CD8-positive, alpha-beta memory T cell (primary cell): ENCODE results near the gene SPATS2L. TPM values are rescaled to one million over a fixed set of nuclear protein-coding genes. Genes with fewer than 3 reads are reported as not detected.

Experiments
- CTCF ChIA-PET: fragments of 350-600 bp; sonication (Branson Sonifier 250); formaldehyde crosslinking; loops from one replicate; lab custom pipeline; 2021; ENCODE audit warnings: antibody characterized with exemption; lab: Charles Lee
- POLR2A ChIA-PET: fragments of 350-600 bp; sonication (Branson Sonifier 250); formaldehyde crosslinking; loops from one replicate; lab custom pipeline; 2021; ENCODE audit warnings: antibody characterized with exemption; lab: Charles Lee
- DNase-seq, 5 donors: peaks; one replicate each; pipeline versions ENCODE4 v3.0.0 to v3.0.0-alpha.2; 2020 to 2022; ENCODE audit warnings: mixed read lengths in 1 of 5
- H3K27ac ChIP-seq: one replicate; pipeline ENCODE4 v1.7.0; 2013; ENCODE audit warnings: low read depth, mild to moderate bottlenecking, low read length, moderate library complexity
- H3K27me3 ChIP-seq: 2 replicates; pipeline ENCODE4 v1.7.0; 2013; ENCODE audit warnings: low read length, mild to moderate bottlenecking; ENCODE audit not compliant: insufficient read depth, poor library complexity, severe bottlenecking
- H3K36me3 ChIP-seq: 2 replicates; pipeline ENCODE4 v1.7.0; 2013; ENCODE audit warnings: mild to moderate bottlenecking, low read length, moderate library complexity; ENCODE audit not compliant: insufficient read depth
- H3K4me1 ChIP-seq: 2 replicates; pipeline ENCODE4 v1.7.0; 2013; ENCODE audit warnings: mild to moderate bottlenecking, low read length, moderate library complexity; ENCODE audit not compliant: insufficient read depth
- H3K4me3 ChIP-seq: 2 replicates; pipeline ENCODE4 v1.7.0; 2013; ENCODE audit warnings: mild to moderate bottlenecking, low read length
- H3K9me3 ChIP-seq: 2 replicates; pipeline ENCODE4 v1.7.0; 2013; ENCODE audit warnings: mild to moderate bottlenecking, low read length
- H3K27ac Mint-ChIP-seq, 8 donors: one replicate each; pipeline ENCODE4 v1.8.0; 2020 to 2021; ENCODE audit warnings: mixed read lengths in 8 of 8, mild to moderate bottlenecking in 6 of 8, inconsistent platforms in 3 of 8, moderate library complexity in 3 of 8
- H3K27me3 Mint-ChIP-seq, 2 donors: one replicate each; pipeline ENCODE4 v1.8.0; 2020 to 2021; ENCODE audit warnings: mixed read lengths in 2 of 2, mild to moderate bottlenecking in 1 of 2, moderate library complexity in 1 of 2
- H3K36me3 Mint-ChIP-seq, 3 donors: one replicate each; pipeline ENCODE4 v1.8.0; 2020 to 2021; ENCODE audit warnings: mixed read lengths in 3 of 3, inconsistent platforms in 1 of 3, mild to moderate bottlenecking in 1 of 3
- H3K4me1 Mint-ChIP-seq, 3 donors: one replicate each; pipeline ENCODE4 v1.8.0; 2020 to 2021; ENCODE audit warnings: mixed read lengths in 3 of 3, inconsistent platforms in 1 of 3, mild to moderate bottlenecking in 1 of 3
- H3K4me3 Mint-ChIP-seq, 7 donors: one replicate each; pipeline ENCODE4 v1.8.0; 2020 to 2021; ENCODE audit warnings: mixed read lengths in 7 of 7, mild to moderate bottlenecking in 6 of 7, moderate library complexity in 4 of 7, inconsistent platforms in 2 of 7
- H3K9me3 Mint-ChIP-seq, 5 donors: one replicate each; pipeline ENCODE4 v1.8.0; 2020 to 2022; ENCODE audit warnings: mixed read lengths in 5 of 5, mild to moderate bottlenecking in 3 of 5, moderate library complexity in 2 of 5, inconsistent platforms in 1 of 5
- polyA plus RNA-seq: library from polyadenylated mRNA; unstranded; fragments of 300-500 nt; fragmentation: Illumina TruSeq; gene quantifications from one replicate; pipeline ENCODE4 v1.2.3, GENCODE V29; 2021
- total RNA-seq, 2 experiments: library from RNA; stranded (reverse); gene quantifications; one replicate each; pipeline ENCODE4 v1.2.3, GENCODE V29; 2021

Gene SPATS2L
- total and polyA plus RNA-seq, 3 experiments from 2014 or later = 11.3 to 22.2 (median 21.8) TPM

DNA sequence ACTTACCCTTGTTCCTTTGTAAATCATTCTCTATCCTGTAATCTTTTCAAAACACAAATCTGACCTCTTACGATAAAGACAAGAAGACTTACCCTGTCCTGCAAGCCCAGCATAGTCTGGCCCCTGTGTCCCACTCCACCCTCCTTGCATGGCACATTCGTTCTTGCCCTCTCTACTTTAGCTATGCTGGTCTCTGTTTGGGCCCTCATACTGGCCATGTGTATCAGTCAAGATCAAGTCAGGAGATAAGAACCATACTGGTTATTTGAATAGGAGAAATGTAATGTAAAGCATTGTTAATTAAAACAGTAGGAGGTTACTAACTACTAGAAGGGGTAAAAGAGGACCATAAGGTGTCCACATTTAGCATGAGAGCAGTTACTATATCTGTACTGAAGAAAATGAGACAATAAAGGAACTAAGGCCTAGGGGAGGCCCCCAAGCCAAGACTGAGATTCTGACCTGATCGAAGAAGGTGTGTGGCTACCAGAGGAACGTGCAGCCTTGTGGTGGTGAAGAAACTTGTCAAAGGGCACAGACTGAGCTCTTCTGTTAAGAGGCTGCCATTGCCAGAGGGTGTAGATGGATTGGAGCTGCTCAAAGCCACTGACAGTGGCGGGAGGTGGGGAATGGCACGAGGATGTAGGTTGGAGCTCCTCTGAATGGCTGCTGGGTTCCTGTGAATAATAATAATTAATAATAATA lies 122.6 kb downstream of the SPATS2L start:
- no peaks in the 10 kb centered on the region for H3K36me3 Mint-ChIP-seq
- H3K4me3 Mint-ChIP-seq = no peak overlapping the region
- no peak for DNase-seq
- no peaks in the 10 kb centered on the region for H3K9me3 ChIP-seq
- peaks cover 13 to 15% (median 14%) of the 10 kb centered on the region in 3 donors for H3K4me1 Mint-ChIP-seq
- no peaks in the 10 kb centered on the region for H3K27me3 ChIP-seq
- H3K9me3 Mint-ChIP-seq = no peaks in the 10 kb centered on the region
- peaks cover 5% of the 10 kb centered on the region for H3K4me1 ChIP-seq
- ChIA-PET POLR2A (no interaction called here), CTCF (no interaction called here)
- H3K27ac ChIP-seq = no peak overlapping the region
- no peak overlapping the region for H3K4me3 ChIP-seq
- H3K27me3 Mint-ChIP-seq = no peaks in the 10 kb centered on the region
- H3K27ac Mint-ChIP-seq = no peak overlapping the region
- no peaks in the 10 kb centered on the region for H3K36me3 ChIP-seq

DNA sequence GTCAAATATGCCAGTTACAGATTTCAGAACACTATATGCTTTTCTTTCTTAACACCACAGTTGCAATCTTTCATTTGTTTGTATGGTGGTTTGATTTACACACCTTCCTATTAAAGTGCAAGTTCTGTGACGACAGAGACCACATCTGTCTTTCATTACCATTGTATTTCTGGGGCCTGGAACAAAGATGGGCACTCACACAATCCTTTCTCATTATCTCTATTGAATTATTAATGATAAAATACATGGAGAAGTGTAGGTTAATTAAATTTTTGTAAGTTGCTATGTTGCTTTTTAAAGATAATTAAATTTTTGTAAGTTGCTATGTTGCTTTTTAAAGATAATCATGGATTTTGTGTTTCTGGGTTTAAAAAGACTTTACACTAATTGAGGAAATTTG lies 123.5 kb downstream of the SPATS2L start:
- no peaks in the 10 kb centered on the region for H3K36me3 Mint-ChIP-seq
- Histone ChIP-seq H3K27me3 (no peaks in the 10 kb centered on the region), H3K9me3 (no peaks in the 10 kb centered on the region), H3K4me1 (peaks cover 5% of the 10 kb centered on the region), H3K27ac (no peak overlapping the region), H3K36me3 (no peaks in the 10 kb centered on the region), H3K4me3 (no peak overlapping the region)
- no peak overlapping the region for H3K4me3 Mint-ChIP-seq
- no peak overlapping the region for H3K27ac Mint-ChIP-seq
- peaks cover 12 to 14% (median 13%) of the 10 kb centered on the region in 3 donors for H3K4me1 Mint-ChIP-seq
- POLR2A ChIA-PET = no interaction called here
- H3K9me3 Mint-ChIP-seq = no peaks in the 10 kb centered on the region
- no peaks in the 10 kb centered on the region for H3K27me3 Mint-ChIP-seq
- no peak for DNase-seq
- CTCF ChIA-PET = no interaction called here

DNA sequence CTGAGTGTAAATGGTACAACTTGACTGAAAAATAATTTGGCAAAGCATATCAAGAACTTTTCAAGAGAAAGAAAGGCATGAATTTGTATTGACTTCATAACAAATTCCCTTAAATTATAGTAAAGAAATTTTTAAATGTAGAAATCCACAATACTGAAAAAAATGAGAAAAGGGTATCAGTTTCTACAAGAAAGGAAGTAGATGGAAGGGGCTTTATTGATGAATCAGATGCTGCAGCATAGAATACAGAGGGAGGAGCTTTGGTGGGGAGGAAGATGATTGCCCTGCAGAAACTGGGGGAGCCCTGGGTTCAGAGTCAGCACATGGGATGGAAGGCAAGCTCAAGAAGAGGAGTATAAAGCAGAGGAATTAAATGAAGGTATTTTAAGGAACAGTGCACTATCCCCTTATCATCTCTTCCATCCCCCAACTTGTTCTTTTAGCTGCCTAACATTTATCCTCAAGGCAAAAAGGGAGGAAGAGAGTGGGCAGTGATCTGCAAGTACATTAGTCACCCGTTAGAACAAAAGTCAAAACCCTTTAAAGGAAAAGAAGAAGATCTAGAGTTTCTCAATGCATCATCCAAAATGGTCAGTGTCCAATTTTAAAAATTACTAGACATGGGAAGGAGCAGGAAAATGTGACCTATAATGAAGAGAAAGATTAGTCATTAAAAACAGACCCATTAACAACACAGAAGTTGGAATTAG lies 125.7 kb downstream of the SPATS2L start:
- no peaks in the 10 kb centered on the region for H3K4me1 Mint-ChIP-seq
- ChIA-PET POLR2A (no interaction called here), CTCF (no interaction called here)
- Histone ChIP-seq H3K4me1 (no peaks in the 10 kb centered on the region), H3K9me3 (no peaks in the 10 kb centered on the region), H3K4me3 (no peak overlapping the region), H3K27ac (no peak overlapping the region), H3K27me3 (no peaks in the 10 kb centered on the region), H3K36me3 (no peaks in the 10 kb centered on the region)
- no peak overlapping the region for H3K4me3 Mint-ChIP-seq
- H3K9me3 Mint-ChIP-seq = no peaks in the 10 kb centered on the region
- no peak for DNase-seq
- H3K27me3 Mint-ChIP-seq = no peaks in the 10 kb centered on the region
- H3K27ac Mint-ChIP-seq = peak overlapping the region in 1 of 8 donors; percentile 39
- H3K36me3 Mint-ChIP-seq = peaks cover 0 to 7% (median 0%) of the 10 kb centered on the region in 3 donors

DNA sequence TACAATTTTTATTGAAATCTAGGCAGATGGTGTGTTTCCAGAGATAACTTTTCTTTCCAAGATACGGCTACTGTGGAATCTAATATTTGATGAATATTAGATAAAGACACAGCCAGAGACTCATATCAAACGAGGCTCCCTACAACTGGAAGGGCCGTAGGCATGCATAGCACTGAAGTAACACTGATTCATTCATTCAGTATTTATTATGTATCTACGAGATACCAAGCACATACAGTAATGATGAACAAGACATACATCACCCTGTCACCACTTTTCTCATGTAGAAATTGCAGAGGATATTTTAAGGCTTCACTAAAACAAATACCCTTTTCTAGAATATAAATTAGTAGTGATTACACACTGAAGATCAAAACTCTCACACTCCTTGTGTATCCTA lies 128.9 kb downstream of the SPATS2L start:
- no peak overlapping the region for H3K4me3 ChIP-seq
- H3K36me3 Mint-ChIP-seq = peaks cover 0 to 11% (median 0%) of the 10 kb centered on the region in 3 donors
- POLR2A ChIA-PET = no interaction called here

DNA sequence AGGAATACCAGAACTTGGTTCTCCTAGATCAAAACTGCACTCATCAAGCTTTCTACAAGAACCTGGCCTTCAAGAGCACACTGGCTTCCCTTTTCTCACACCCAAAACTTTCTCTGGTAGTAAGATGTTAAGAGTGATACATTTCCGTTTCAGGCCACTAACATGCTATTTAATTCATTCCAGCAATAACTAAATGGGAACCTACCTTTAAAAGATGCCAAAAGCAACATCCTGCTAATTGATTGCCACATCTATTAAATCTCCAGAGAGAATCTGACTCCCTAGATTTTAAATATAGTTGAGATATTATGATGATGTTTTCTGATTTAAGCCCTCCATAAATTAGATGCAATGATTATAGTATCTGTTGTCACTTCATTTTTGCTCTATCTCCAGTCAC lies 131.8 kb downstream of the SPATS2L start:
- no peaks in the 10 kb centered on the region for H3K27me3 Mint-ChIP-seq
- H3K36me3 Mint-ChIP-seq = peaks cover 0 to 16% (median 2%) of the 10 kb centered on the region in 3 donors
- POLR2A ChIA-PET = no interaction called here
- H3K4me1 Mint-ChIP-seq = no peaks in the 10 kb centered on the region
- no peak overlapping the region for H3K4me3 Mint-ChIP-seq
- H3K4me3 ChIP-seq = no peak overlapping the region
- no peak overlapping the region for H3K27ac ChIP-seq
- no peaks in the 10 kb centered on the region for H3K27me3 ChIP-seq
- no peaks in the 10 kb centered on the region for H3K4me1 ChIP-seq
- CTCF ChIA-PET = no interaction called here
- no peak for DNase-seq
- no peaks in the 10 kb centered on the region for H3K9me3 ChIP-seq
- no peak overlapping the region for H3K27ac Mint-ChIP-seq
- H3K36me3 ChIP-seq = no peaks in the 10 kb centered on the region
- H3K9me3 Mint-ChIP-seq = no peaks in the 10 kb centered on the region

More for the DNA sequence above, 128.9 kb downstream of the SPATS2L start:
- Mint-ChIP-seq H3K27ac (no peak overlapping the region), H3K27me3 (no peaks in the 10 kb centered on the region), H3K9me3 (no peaks in the 10 kb centered on the region), H3K4me3 (no peak overlapping the region), H3K4me1 (no peaks in the 10 kb centered on the region)
- CTCF ChIA-PET = no interaction called here
- no peaks in the 10 kb centered on the region for H3K36me3 ChIP-seq
- no peaks in the 10 kb centered on the region for H3K9me3 ChIP-seq
- H3K4me1 ChIP-seq = no peaks in the 10 kb centered on the region
- no peaks in the 10 kb centered on the region for H3K27me3 ChIP-seq
- no peak for DNase-seq
- no peak overlapping the region for H3K27ac ChIP-seq

DNA sequence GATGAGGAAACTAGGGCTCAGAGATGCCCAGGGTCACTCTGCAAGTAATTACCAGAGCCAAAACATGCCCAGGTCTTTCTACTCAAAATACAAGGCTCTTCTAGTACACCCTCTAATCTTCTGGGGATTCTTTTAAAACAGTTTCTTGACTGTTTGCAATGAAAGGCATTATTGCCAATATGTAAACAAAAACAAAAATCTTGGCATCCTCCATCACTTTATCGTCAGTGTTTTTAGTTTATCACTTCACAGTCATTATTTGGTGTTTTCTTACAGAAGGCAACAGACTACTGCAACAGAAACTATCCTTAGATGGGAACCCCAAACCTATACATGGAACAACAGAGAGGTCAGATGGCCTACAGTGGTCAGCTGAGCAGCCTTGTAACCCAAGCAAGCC lies 132.4 kb downstream of the SPATS2L start:
- Mint-ChIP-seq H3K27ac (no peak overlapping the region), H3K27me3 (no peaks in the 10 kb centered on the region), H3K4me3 (no peak overlapping the region), H3K4me1 (no peaks in the 10 kb centered on the region), H3K9me3 (no peaks in the 10 kb centered on the region), H3K36me3 (peaks cover 0 to 16% (median 2%) of the 10 kb centered on the region in 3 donors)
- Histone ChIP-seq H3K4me3 (no peak overlapping the region), H3K27me3 (no peaks in the 10 kb centered on the region), H3K9me3 (no peaks in the 10 kb centered on the region), H3K36me3 (no peaks in the 10 kb centered on the region), H3K4me1 (no peaks in the 10 kb centered on the region), H3K27ac (no peak overlapping the region)
- DNase-seq = no peak
- CTCF ChIA-PET = interaction anchor here (1.3 kb wide), 1 partner anchor 29 kb away, joined by 3 read pairs; no protein-coding TSS in a partner anchor
- POLR2A ChIA-PET = no interaction called here

DNA sequence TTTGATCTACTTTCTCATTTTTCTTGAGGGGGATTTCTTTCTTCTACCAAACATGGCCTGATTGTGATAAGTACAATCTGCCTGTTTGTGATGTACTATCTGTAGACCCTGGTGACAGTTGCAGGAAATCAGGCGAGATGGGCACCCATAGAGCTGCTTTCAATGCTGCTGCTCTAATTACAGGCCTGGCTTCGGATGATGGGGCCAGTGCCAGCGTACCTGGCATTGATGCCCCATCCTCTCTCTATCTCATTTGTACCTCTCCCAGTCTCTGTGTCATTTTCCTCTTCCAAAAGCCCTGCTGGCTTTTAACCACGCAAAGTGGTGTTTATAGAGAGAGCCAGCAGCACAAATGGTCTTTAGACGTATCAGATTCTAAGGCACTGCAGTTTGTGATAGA lies 133.5 kb downstream of the SPATS2L start:
- ChIA-PET CTCF (interaction anchor here (1.3 kb wide), 1 partner anchor 28 kb away, joined by 3 read pairs; no protein-coding TSS in a partner anchor), POLR2A (no interaction called here)
- no peak overlapping the region for H3K4me3 ChIP-seq
- H3K4me1 ChIP-seq = no peaks in the 10 kb centered on the region
- H3K27ac Mint-ChIP-seq = no peak overlapping the region
- no peaks in the 10 kb centered on the region for H3K9me3 Mint-ChIP-seq
- no peaks in the 10 kb centered on the region for H3K4me1 Mint-ChIP-seq
- H3K27me3 Mint-ChIP-seq = no peaks in the 10 kb centered on the region
- H3K4me3 Mint-ChIP-seq = no peak overlapping the region
- no peaks in the 10 kb centered on the region for H3K9me3 ChIP-seq
- H3K36me3 ChIP-seq = no peaks in the 10 kb centered on the region
- no peak overlapping the region for H3K27ac ChIP-seq
- peaks cover 0 to 16% (median 2%) of the 10 kb centered on the region in 3 donors for H3K36me3 Mint-ChIP-seq
- no peaks in the 10 kb centered on the region for H3K27me3 ChIP-seq
- DNase-seq = no peak

DNA sequence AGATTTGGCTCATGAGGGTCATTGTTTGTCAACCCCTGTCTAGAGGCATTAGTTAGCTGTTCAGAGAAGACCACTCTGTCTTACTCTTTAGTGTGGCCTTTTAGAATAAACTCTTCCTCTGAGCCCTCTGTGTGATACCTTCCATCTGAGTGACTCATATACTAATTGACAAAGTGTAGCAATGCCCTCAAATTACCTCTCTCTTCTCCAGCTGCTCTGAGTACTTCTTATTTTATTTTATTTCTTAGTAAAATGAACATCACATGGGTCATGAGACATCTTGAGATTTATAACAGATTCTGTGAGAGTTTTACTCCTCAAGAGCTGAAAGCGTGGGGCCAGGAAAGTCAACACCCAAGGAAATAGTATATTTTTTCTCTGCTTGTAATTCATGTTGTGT lies 136.0 kb downstream of the SPATS2L start:
- ChIA-PET POLR2A (no interaction called here), CTCF (interaction anchor here (0.6 to 0.7 kb wide), 2 partner anchors 137 to 406 kb away, joined by 3 read pairs; no protein-coding TSS in a partner anchor)
- Mint-ChIP-seq H3K36me3 (peaks cover 0 to 9% (median 2%) of the 10 kb centered on the region in 3 donors), H3K4me1 (no peaks in the 10 kb centered on the region), H3K27me3 (no peaks in the 10 kb centered on the region), H3K4me3 (no peak overlapping the region), H3K27ac (no peak overlapping the region), H3K9me3 (no peaks in the 10 kb centered on the region)
- H3K27ac ChIP-seq = no peak overlapping the region
- no peaks in the 10 kb centered on the region for H3K27me3 ChIP-seq
- H3K4me3 ChIP-seq = no peak overlapping the region
- no peaks in the 10 kb centered on the region for H3K36me3 ChIP-seq
- H3K9me3 ChIP-seq = no peaks in the 10 kb centered on the region
- no peaks in the 10 kb centered on the region for H3K4me1 ChIP-seq
- no peak for DNase-seq
